Measurements from ENCODE around the gene GNPDA2. TPM values are rescaled to one million over a fixed set of nuclear protein-coding genes. Genes with fewer than 3 reads are reported as not detected.

GNPDA2 gene
- total RNA-seq, 4 donors from 2014 or later: 6.3 to 13.3 (median 9.9) TPM

DNA sequence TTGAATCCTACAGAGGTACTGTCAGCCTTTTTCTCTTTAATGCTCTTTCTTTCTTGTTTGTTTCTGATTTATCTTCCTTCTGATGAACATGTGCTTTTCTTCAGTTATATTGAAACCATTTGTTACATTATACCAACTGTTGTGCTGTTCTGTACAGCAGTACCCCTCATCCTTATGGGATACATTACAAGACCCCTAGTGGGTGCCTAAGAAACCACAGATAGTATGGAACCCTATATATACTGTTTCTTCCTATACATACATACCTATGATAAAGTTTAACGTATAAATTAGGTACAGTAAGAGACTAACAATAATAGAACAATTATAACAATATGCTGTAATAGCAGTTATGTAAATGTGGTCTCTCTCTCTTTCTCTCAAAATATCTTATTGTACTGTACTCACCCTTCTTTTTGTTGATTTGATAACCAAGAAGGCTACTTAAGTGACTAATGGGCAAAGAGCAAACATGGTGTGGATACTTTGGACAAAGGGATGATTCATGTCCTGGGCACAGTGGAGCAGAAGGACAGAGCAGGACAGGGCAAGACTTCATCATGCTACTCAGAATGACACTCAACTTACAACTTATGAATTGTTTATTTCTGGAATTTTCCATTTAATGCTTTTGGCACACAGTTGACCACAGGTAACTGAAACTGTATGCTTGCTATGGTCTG is 64.3 kb downstream of the GNPDA2 start:
- no peak overlapping the region for H3K4me3 ChIP-seq
- no peak overlapping the region for H3K27ac ChIP-seq
- no peaks in the 10 kb centered on the region for H3K36me3 ChIP-seq
- no peaks in the 10 kb centered on the region for H3K9me3 ChIP-seq
- no peaks in the 10 kb centered on the region for H3K4me1 ChIP-seq
- TF ChIP-seq, protein P1, sequence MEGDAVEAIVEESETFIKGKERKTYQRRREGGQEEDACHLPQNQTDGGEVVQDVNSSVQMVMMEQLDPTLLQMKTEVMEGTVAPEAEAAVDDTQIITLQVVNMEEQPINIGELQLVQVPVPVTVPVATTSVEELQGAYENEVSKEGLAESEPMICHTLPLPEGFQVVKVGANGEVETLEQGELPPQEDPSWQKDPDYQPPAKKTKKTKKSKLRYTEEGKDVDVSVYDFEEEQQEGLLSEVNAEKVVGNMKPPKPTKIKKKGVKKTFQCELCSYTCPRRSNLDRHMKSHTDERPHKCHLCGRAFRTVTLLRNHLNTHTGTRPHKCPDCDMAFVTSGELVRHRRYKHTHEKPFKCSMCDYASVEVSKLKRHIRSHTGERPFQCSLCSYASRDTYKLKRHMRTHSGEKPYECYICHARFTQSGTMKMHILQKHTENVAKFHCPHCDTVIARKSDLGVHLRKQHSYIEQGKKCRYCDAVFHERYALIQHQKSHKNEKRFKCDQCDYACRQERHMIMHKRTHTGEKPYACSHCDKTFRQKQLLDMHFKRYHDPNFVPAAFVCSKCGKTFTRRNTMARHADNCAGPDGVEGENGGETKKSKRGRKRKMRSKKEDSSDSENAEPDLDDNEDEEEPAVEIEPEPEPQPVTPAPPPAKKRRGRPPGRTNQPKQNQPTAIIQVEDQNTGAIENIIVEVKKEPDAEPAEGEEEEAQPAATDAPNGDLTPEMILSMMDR (IDR thresholded peaks at IDR 0.05): no peak
- TF ChIP-seq POLR2A (IDR thresholded peaks at IDR 0.05): no peak
- no peak for DNase-seq
- H3K27me3 ChIP-seq: no peaks in the 10 kb centered on the region

DNA sequence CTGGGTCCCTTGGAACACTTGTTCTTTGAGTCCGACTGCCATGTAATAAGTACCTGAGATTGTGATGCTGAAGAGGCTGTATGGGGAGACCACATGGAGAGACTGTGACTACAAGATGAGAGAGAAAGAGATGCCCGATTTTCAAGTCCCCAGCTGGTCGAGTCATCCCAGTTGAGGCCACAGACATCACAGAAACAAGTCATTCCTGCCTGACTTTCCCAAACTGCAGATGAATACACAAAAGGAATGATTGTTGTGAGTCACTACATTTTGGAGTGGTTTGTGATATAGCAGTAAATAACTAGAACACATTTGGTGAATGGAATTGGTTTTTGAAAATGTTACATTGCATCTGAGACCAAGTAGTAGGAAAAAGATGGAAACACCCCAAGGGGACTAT is 66.0 kb downstream of the GNPDA2 start:
- Histone ChIP-seq H3K36me3 (no peaks in the 10 kb centered on the region), H3K27me3 (no peaks in the 10 kb centered on the region), H3K4me3 (no peak overlapping the region), H3K27ac (no peak overlapping the region), H3K4me1 (no peaks in the 10 kb centered on the region), H3K9me3 (no peaks in the 10 kb centered on the region)
- DNase-seq: no peak
- TF ChIP-seq, protein P1 (IDR thresholded peaks at IDR 0.05): no peak
- no peak for TF ChIP-seq POLR2A (IDR thresholded peaks at IDR 0.05)

DNA sequence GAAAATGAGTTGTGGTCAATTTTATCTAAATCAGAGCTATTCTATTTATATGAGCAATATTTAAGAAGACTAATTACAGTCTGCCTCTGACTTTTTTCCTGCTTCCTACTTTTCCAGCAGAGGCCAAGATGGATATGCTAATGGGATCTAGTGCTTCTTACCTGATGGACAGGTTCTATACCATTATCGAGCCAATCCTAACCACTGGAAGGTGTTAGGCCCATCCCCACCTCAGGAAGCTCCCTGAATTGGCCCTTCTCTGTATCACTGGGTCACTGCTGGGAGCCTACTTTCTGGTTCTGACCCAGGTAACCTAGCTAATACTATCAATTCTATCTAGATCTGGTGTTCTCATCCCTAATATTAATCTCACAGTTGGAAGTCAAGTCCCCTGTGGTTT is 74.4 kb downstream of the GNPDA2 start:
- no peaks in the 10 kb centered on the region for H3K9me3 ChIP-seq
- H3K4me3 ChIP-seq: no peak overlapping the region
- no peaks in the 10 kb centered on the region for H3K36me3 ChIP-seq
- H3K27ac ChIP-seq: no peak overlapping the region
- no peaks in the 10 kb centered on the region for H3K27me3 ChIP-seq
- no peak for DNase-seq
- no peaks in the 10 kb centered on the region for H3K4me1 ChIP-seq
- TF ChIP-seq, protein P1 (IDR thresholded peaks at IDR 0.05): no peak
- no peak for TF ChIP-seq POLR2A (IDR thresholded peaks at IDR 0.05)

Other genes starting within 250 kb of the GNPDA2 start
- not detected for gene YIPF7, start 74.9 kb downstream of the GNPDA2 start, total RNA-seq
- 10 to 100 TPM; 14.6 to 26.6 (median 17.9) TPM for gene GUF1, start 48.1 kb downstream of the GNPDA2 start, total RNA-seq